Measurements from ENCODE around the gene TYW1B. TPM values are rescaled to one million over a fixed set of nuclear protein-coding genes. Genes with fewer than 3 reads are reported as not detected.
A peak's percentile ranks its signal among the peaks of the same experiment; 100 is the strongest.
"Not testable (repeated sequence)": the region's sequence is repeated elsewhere in the genome, so short reads cannot be mapped to it uniquely, and the experiment has no call there.

Gene TYW1B, protein sequence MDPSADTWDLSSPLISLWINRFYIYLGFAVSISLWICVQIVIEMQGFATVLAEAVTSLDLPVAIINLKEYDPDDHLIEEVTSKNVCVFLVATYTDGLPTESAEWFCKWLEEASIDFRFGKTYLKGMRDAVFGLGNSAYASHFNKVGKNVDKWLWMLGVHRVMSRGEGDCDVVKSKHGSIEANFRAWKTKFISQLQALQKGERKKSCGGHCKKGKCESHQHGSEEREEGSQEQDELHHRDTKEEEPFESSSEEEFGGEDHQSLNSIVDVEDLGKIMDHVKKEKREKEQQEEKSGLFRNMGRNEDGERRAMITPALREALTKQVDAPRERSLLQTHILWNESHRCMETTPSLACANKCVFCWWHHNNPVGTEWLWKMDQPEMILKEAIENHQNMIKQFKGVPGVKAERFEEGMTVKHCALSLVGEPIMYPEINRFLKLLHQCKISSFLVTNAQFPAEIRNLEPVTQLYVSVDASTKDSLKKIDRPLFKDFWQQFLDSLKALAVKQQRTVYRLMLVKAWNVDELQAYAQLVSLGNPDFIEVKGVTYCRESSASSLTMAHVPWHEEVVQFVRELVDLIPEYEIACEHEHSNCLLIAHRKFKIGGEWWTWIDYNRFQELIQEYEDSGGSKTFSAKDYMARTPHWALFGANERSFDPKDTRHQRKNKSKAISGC
- total RNA-seq (1 to 10 TPM; 2.5 to 3.8 TPM), polyA plus RNA-seq (1 to 10 TPM; 1.0 to 1.7 TPM)
- long read RNA-seq, donor 1, partial matches to known transcripts: 4 of 5 reads
- long read RNA-seq, donor 1, other reads (novel, unspliced or antisense): 1 of 5 reads
- long read RNA-seq, donor 2, partial matches to known transcripts: 0 of 6 reads
- long read RNA-seq, donor 2, other reads (novel, unspliced or antisense): 6 of 6 reads

DNA sequence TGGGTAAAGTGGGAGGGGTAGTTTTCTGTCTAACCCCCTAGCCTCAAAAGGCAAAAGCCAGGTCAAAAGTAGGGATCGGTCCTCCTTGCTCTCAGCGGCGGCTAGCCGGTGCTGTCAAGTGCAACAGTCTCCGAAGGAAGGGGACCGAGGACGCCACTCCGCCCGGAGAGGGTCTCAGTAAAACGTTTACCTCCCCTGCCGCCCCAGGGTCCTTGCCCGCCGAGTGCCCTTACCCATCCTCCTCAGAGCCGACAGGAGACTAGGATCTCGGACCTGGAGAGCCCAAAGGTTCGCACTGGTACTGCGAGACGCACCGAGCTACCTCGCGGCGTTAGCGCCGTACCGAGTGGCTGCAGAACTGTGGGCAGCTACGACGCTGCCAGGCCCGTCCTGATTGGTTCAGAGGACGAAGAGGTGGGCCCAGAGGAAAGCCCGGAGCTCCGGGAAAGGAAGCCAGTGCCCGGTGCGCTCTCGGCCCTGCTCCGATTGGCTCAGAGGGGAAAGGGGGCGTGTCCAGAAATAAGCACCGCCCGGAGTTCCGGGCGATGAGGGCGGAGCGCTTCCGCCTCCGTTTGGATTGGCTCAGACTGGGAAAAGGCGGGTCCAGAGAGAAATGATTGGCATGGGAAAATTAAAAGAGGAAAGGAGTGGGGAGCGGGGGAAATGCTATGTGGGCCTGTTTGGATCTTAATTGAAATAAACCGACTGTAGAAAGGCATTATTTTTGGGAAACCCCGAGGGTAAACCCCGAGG is at the start of gene TYW1B:
Gene TYW1B (minus strand): TSS at position 362 of the 753 bp plus-strand sequence. CDS start 125 bp downstream, at position 237.
- Histone ChIP-seq H3K4me3 (ENCODE audit: low read length in 2 of 2) (peak within 1 kb of the TSS; percentile 36 to 64), H3K27ac (ENCODE audit: low read depth in 1 of 2, low read length in 2 of 2) (peak within 1 kb of the TSS; percentile 56 to 63)
- ATAC-seq (ENCODE audit: low FRiP score): peak; percentile 96
- H3K27me3 ChIP-seq (ENCODE audit: control insufficient read depth in 1 of 2, insufficient read depth in 2 of 2, low read length in 1 of 2); H3K36me3 ChIP-seq (ENCODE audit: control insufficient read depth in 1 of 2, insufficient read depth in 2 of 2, low read length in 1 of 2); intact Hi-C loops (cut with DNase I); H3K9me3 ChIP-seq (ENCODE audit: control insufficient read depth, low read length); H3K4me1 ChIP-seq (ENCODE audit: control insufficient read depth in 1 of 2, insufficient read depth in 2 of 2, low read length in 2 of 2): not testable (repeated sequence)
- peak; percentile 98 for DNase-seq
- 1% methylated on average over 38 to 49 of the region's 49 CpGs for WGBS, 2 donors

DNA sequence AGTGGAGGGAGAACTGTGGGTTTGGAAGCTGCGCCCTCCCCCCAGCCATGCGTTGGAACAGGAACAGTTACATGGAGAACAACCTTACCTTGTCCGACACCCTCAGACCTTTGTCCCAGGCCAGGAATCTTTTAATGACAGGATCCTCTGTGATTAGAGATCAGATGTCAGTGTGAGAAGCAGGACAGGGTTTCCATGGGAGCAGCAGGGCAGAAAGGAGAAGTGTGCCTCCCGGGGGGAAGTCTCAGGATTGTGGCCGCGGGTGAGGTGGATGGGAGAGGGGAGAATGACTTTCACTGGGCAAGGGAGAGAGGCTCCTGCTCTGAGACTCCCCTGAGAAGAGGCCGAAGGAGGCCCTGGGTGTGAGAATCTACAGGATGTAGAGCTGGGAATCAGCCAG is 39.6 kb upstream of the TYW1B start:
- H3K27me3 ChIP-seq (ENCODE audit: control insufficient read depth in 1 of 2, insufficient read depth in 2 of 2, low read length in 1 of 2); intact Hi-C loops (cut with DNase I); H3K4me1 ChIP-seq (ENCODE audit: control insufficient read depth in 1 of 2, insufficient read depth in 2 of 2, low read length in 2 of 2); H3K4me3 ChIP-seq (ENCODE audit: low read length in 2 of 2); H3K9me3 ChIP-seq (ENCODE audit: control insufficient read depth, low read length); H3K27ac ChIP-seq (ENCODE audit: low read depth in 1 of 2, low read length in 2 of 2); H3K36me3 ChIP-seq (ENCODE audit: control insufficient read depth in 1 of 2, insufficient read depth in 2 of 2, low read length in 1 of 2); ATAC-seq (ENCODE audit: low FRiP score); DNase-seq: not testable (repeated sequence)
- WGBS, 2 donors: 55 to 59% methylated on average over 5 to 6 of the region's 7 CpGs

DNA sequence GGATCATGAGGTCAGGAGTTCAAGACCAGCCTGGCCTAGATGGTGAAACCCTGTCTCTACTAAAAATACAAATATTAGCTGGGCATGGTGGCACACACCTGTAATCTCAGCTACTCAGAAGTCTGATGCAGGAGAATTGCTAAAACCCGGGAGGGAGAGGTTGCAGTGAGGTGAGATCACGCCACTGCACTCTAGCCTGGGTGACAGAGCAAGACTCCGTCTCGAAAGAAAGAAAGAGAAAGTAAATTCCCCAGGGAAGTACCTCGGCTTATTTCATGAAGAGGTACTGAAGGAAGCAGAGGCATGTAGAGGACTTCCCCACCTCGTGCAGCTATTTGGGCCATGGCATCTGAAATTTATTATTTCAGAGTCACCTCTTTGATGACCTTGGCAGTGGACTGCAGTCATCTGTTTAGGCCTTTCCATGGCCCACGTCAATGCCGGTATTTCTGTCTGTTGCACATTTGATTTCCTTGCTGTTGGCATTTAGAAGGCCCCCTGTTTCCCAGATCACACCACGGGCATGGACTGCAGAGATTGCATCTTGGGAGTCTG is 30.9 kb upstream of the TYW1B start:
- H3K27ac ChIP-seq (ENCODE audit: low read depth in 1 of 2, low read length in 2 of 2); ATAC-seq (ENCODE audit: low FRiP score); H3K9me3 ChIP-seq (ENCODE audit: control insufficient read depth, low read length); H3K4me3 ChIP-seq (ENCODE audit: low read length in 2 of 2); H3K4me1 ChIP-seq (ENCODE audit: control insufficient read depth in 1 of 2, insufficient read depth in 2 of 2, low read length in 2 of 2); intact Hi-C loops (cut with DNase I); H3K27me3 ChIP-seq (ENCODE audit: control insufficient read depth in 1 of 2, insufficient read depth in 2 of 2, low read length in 1 of 2); DNase-seq; H3K36me3 ChIP-seq (ENCODE audit: control insufficient read depth in 1 of 2, insufficient read depth in 2 of 2, low read length in 1 of 2): not testable (repeated sequence)
- 80 to 82% methylated on average over 9 of the region's 9 CpGs for WGBS, 2 donors

DNA sequence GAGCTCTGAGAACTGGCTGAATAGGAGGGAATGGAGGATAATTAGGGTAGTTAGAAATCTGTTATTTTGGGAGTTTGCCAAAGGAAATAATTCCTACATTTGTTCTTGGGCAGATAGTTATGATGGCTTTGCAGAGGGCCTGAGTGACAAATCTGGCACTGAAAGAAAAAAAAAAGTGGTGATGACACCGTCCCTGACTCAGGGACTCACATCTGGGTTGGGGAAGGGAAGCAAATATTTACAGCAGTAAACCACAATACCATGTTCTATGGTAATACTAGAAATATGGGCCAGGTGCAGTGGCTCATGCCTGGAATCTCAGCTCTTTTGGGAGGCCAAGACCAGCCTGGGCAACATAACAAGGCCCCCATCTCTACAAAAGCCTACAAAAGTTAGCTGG is 29.9 kb upstream of the TYW1B start:
- H3K4me1 ChIP-seq (ENCODE audit: control insufficient read depth in 1 of 2, insufficient read depth in 2 of 2, low read length in 2 of 2); DNase-seq; H3K9me3 ChIP-seq (ENCODE audit: control insufficient read depth, low read length); H3K36me3 ChIP-seq (ENCODE audit: control insufficient read depth in 1 of 2, insufficient read depth in 2 of 2, low read length in 1 of 2); intact Hi-C loops (cut with DNase I); H3K4me3 ChIP-seq (ENCODE audit: low read length in 2 of 2); H3K27ac ChIP-seq (ENCODE audit: low read depth in 1 of 2, low read length in 2 of 2); H3K27me3 ChIP-seq (ENCODE audit: control insufficient read depth in 1 of 2, insufficient read depth in 2 of 2, low read length in 1 of 2); ATAC-seq (ENCODE audit: low FRiP score): not testable (repeated sequence)
- WGBS, 2 donors: 30 to 31% methylated on average over 1 of the region's 1 CpG

DNA sequence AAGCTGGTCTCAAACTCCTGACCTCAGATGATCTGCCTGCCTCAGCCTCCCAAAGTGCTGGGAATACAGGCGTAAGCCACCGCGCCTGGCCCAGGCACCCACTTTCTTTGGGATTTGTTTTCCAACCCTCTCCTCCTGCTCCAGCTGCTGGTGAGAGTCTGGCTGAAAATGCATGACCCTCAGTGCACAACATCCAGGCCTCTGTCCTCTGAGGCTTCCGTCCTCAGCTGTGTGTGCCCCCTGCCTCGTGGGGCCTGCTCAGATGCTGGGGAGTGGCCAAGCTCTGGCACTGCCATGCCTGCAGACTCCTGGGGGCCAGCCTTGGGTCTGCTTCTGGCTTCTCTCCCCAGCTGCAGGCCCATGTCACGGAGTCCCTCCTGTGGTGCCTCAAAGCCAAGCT is 27.3 kb upstream of the TYW1B start:
- H3K4me1 ChIP-seq (ENCODE audit: control insufficient read depth in 1 of 2, insufficient read depth in 2 of 2, low read length in 2 of 2); ATAC-seq (ENCODE audit: low FRiP score); H3K27me3 ChIP-seq (ENCODE audit: control insufficient read depth in 1 of 2, insufficient read depth in 2 of 2, low read length in 1 of 2); DNase-seq; H3K36me3 ChIP-seq (ENCODE audit: control insufficient read depth in 1 of 2, insufficient read depth in 2 of 2, low read length in 1 of 2); H3K4me3 ChIP-seq (ENCODE audit: low read length in 2 of 2); H3K27ac ChIP-seq (ENCODE audit: low read depth in 1 of 2, low read length in 2 of 2); H3K9me3 ChIP-seq (ENCODE audit: control insufficient read depth, low read length); intact Hi-C loops (cut with DNase I): not testable (repeated sequence)
- WGBS, 2 donors: 82 to 84% methylated on average over 6 of the region's 6 CpGs

DNA sequence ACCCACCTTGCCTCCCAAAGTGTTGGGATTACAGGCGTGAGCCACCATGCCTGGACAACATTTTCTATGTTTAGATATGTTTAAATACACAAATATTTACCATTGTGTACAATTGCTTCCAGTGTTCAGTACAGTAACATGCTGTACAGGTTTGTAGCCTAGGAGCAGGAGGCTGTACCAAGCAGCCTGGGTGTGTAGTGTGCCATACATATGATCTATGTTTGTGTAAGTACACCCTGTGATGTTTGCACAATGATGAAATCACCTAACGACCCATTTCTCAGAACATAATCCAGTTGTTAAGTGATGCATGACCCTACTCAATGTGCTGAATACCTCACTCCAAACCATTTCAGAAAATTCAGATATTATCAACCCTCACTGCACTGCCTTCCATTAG is 24.9 kb upstream of the TYW1B start:
- H3K36me3 ChIP-seq (ENCODE audit: control insufficient read depth in 1 of 2, insufficient read depth in 2 of 2, low read length in 1 of 2); H3K27me3 ChIP-seq (ENCODE audit: control insufficient read depth in 1 of 2, insufficient read depth in 2 of 2, low read length in 1 of 2); H3K27ac ChIP-seq (ENCODE audit: low read depth in 1 of 2, low read length in 2 of 2); intact Hi-C loops (cut with DNase I); ATAC-seq (ENCODE audit: low FRiP score); H3K4me1 ChIP-seq (ENCODE audit: control insufficient read depth in 1 of 2, insufficient read depth in 2 of 2, low read length in 2 of 2); H3K4me3 ChIP-seq (ENCODE audit: low read length in 2 of 2); H3K9me3 ChIP-seq (ENCODE audit: control insufficient read depth, low read length); DNase-seq: not testable (repeated sequence)
- WGBS, 2 donors: 96 to 100% methylated on average over 1 of the region's 2 CpGs

DNA sequence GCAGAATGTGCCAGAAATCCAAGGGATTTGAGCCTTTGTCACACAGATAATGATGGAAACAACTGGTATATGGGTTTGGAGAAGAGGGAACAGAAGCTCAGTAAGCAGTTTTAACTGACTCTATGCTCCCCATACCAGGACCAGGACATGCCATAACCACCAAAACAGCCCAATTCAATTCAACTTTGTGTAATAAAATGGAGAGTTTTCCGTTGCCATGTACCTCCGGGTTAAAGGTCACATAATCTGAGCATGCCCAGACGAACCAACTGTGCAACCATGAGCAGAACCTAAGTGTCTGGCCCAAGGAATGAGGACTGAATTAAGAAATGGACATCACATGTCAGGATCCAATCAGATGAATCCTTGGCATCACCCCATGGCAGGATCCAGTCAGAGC is 22.7 kb upstream of the TYW1B start:
- H3K4me1 ChIP-seq (ENCODE audit: control insufficient read depth in 1 of 2, insufficient read depth in 2 of 2, low read length in 2 of 2); H3K4me3 ChIP-seq (ENCODE audit: low read length in 2 of 2); H3K27ac ChIP-seq (ENCODE audit: low read depth in 1 of 2, low read length in 2 of 2); H3K9me3 ChIP-seq (ENCODE audit: control insufficient read depth, low read length); DNase-seq; ATAC-seq (ENCODE audit: low FRiP score); intact Hi-C loops (cut with DNase I); H3K27me3 ChIP-seq (ENCODE audit: control insufficient read depth in 1 of 2, insufficient read depth in 2 of 2, low read length in 1 of 2); H3K36me3 ChIP-seq (ENCODE audit: control insufficient read depth in 1 of 2, insufficient read depth in 2 of 2, low read length in 1 of 2): not testable (repeated sequence)
- 85 to 89% methylated on average over 3 of the region's 3 CpGs for WGBS, 2 donors

DNA sequence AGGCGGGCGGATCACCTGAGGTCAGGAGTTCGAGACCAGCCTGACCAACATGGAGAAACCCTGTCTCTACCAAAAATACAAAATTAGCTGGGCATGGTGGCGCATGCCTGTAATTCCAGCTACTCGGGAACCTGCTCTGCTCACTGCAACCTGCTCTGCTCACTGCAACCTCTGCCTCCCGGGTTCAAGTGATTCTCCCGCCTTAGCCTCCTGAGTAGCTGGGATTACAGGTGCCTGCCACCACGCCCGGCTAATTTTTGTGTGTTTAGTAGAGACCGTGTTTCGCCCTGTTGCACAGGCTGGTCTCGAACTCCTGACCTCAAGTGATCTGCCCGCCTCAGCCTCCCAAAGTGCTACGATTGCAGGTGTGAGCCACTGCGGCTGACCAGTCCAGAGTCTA is 16.1 kb upstream of the TYW1B start:
- WGBS, 2 donors: 96 to 97% methylated on average over 15 of the region's 15 CpGs
- H3K9me3 ChIP-seq (ENCODE audit: control insufficient read depth, low read length); H3K4me1 ChIP-seq (ENCODE audit: control insufficient read depth in 1 of 2, insufficient read depth in 2 of 2, low read length in 2 of 2); DNase-seq; intact Hi-C loops (cut with DNase I); H3K4me3 ChIP-seq (ENCODE audit: low read length in 2 of 2); H3K27ac ChIP-seq (ENCODE audit: low read depth in 1 of 2, low read length in 2 of 2); H3K36me3 ChIP-seq (ENCODE audit: control insufficient read depth in 1 of 2, insufficient read depth in 2 of 2, low read length in 1 of 2); H3K27me3 ChIP-seq (ENCODE audit: control insufficient read depth in 1 of 2, insufficient read depth in 2 of 2, low read length in 1 of 2); ATAC-seq (ENCODE audit: low FRiP score): not testable (repeated sequence)

Measured in aorta (tissue), 5 donors.